Measurements from ENCODE around the gene TGFBR3L. TPM values are rescaled to one million over a fixed set of nuclear protein-coding genes. Genes with fewer than 3 reads are reported as not detected.

Gene TGFBR3L
- total and polyA plus RNA-seq, 10 of the 15 experiments (the other 5 are each of a cell fraction or from before 2014, with no cell fraction given), result 0.20 to 0.23 TPM; not detected in 8

GRCh38 chr19:7943444-7944176, 29.0 kb downstream of the TGFBR3L start, which contains the start of gene TIMM44:
TSS of gene TIMM44 (minus strand) at chr19:7943666. CDS start at chr19:7943651, 15 bp downstream.
- Histone ChIP-seq H3K4me2 (ENCODE audit: control insufficient read depth, insufficient read depth) (peak within 1 kb of the TSS; percentile 100), H2AFZ (ENCODE audit: control insufficient read depth, low read depth, low read length) (peak within 1 kb of the TSS; percentile 91), H3K4me3 (peak within 1 kb of the TSS; percentile 89), H3K27me3 (replicated peaks in 1 of 2; ENCODE audit: control insufficient read depth in 2 of 2, insufficient read depth in 2 of 2, low read length in 1 of 2) (no peaks in the 10 kb centered on the region), H3K4me1 (ENCODE audit: control insufficient read depth, insufficient read depth, low read length) (peaks cover 7% of the 10 kb centered on the region), H3K9me3 (replicated peaks; ENCODE audit: control insufficient read depth, insufficient read depth, low read length) (no peaks in the 10 kb centered on the region), H4K20me1 (ENCODE audit: control insufficient read depth, insufficient read depth) (no peaks in the 10 kb centered on the region), H3K79me2 (ENCODE audit: control insufficient read depth, insufficient read depth, low read length) (peaks cover 23% of the 10 kb centered on the region), H3K9ac (ENCODE audit: control insufficient read depth, insufficient read depth, low read length) (peak within 1 kb of the TSS; percentile 80), H3K27ac (ENCODE audit: control insufficient read depth, insufficient read depth) (peak within 1 kb of the TSS; percentile 77), H3K36me3 (ENCODE audit: control insufficient read depth in 2 of 2, insufficient read depth in 2 of 2, low read length in 1 of 2) (peaks cover 0 to 7% of the 10 kb centered on the region in 2 experiments; a peak in 3 of 4 replicates)
- intact Hi-C loops (cut with micrococcal nuclease; ENCODE audit: unreplicated experiment) (loop anchor here (1.0 to 10.0 kb wide), 3 partner anchors 59 to 309 kb away; no protein-coding TSS in a partner anchor), in situ Hi-C loops (cut with MboI) (loop anchor here (10.0 kb wide), 1 partner anchor 311 kb away; no protein-coding TSS in a partner anchor)
- DNase-seq (ENCODE audit: low read depth, low spot score) (peak; percentile 97), FAIRE-seq (peak; percentile 100), ATAC-seq (peak; percentile 99)
- ChIA-PET CTCF (interaction anchor here (0.5 to 4.3 kb wide), 30 partner anchors 10 to 841 kb away, joined by 3 to 55 read pairs (median 6); partner anchors contain the start of genes ELAVL1, MAP2K7, SNAPC2 and ZNF414), SMC1A (ENCODE audit: uncharacterized antibody, unreplicated experiment) (interaction anchor here (0.8 to 3.1 kb wide), 12 partner anchors 13 to 267 kb away, joined by 3 to 29 read pairs (median 3); partner anchors contain the start of genes ELAVL1 and SNAPC2), RAD21 (ENCODE audit: unreplicated experiment) (interaction anchor here (0.7 to 2.3 kb wide), 18 partner anchors 13 to 841 kb away, joined by 3 to 17 read pairs (median 4); partner anchors contain the start of genes ELAVL1, MAP2K7, MARCHF2 and NDUFA7), POLR2A (interaction anchor here (0.5 to 2.4 kb wide), 8 partner anchors 14 to 1340 kb away, joined by 3 to 18 read pairs (median 4); partner anchors contain the start of genes MAP2K7, RAB11B and SNAPC2)
- 2% methylated on average over 56 of the region's 56 CpGs for WGBS (ENCODE audit: insufficient coverage, insufficient replicate concordance, low lambda C conversion rate, missing lambda C conversion rate)
- BruUV-seq (replicated peaks), result no TSS peak
- TF ChIP-seq EP300 (IDR thresholded peaks at IDR 0.05; ENCODE audit: borderline replicate concordance in 1 of 2, control insufficient read depth in 1 of 2, low read depth in 2 of 2, low read length in 2 of 2), result 0 out of 4 replicates have a peak, but pooled peaks of 1 of the 2 experiments have one; percentile 10
- no peak for TF ChIP-seq RBBP5 (conservative IDR thresholded peaks at IDR 0.05)
- no peak for TF ChIP-seq NFXL1 (IDR thresholded peaks at IDR 0.05; ENCODE audit: borderline replicate concordance)
- peak; percentile 98 for TF ChIP-seq MXI1 (IDR thresholded peaks at IDR 0.05; ENCODE audit: low read depth, low read length)
- TF ChIP-seq BCLAF1 (IDR thresholded peaks at IDR 0.05), result no peak
- TF ChIP-seq ESRRA (IDR thresholded peaks at IDR 0.05; ENCODE audit: low read length), result peak; percentile 77; the same call in 1 of the 2 replicates
- TF ChIP-seq JUND (IDR thresholded peaks at IDR 0.05; ENCODE audit: low read depth, low read length), result peak; percentile 64; the same call in 1 of the 2 replicates
- TF ChIP-seq FOXM1 (IDR thresholded peaks at IDR 0.05; ENCODE audit: low read depth, low read length), result no peak
- no peak for TF ChIP-seq STAT1 (conservative IDR thresholded peaks at IDR 0.05)
- TF ChIP-seq ZNF687 (IDR thresholded peaks at IDR 0.05), result no peak
- no peak for TF ChIP-seq SUZ12 (IDR thresholded peaks at IDR 0.05; ENCODE audit: unreplicated experiment)
- TF ChIP-seq ZNF622 (IDR thresholded peaks at IDR 0.05), result no peak

Data from GM12878 (cell line).